ENCODE results near the gene EIF4E1B.

Gene EIF4E1B

DNA sequence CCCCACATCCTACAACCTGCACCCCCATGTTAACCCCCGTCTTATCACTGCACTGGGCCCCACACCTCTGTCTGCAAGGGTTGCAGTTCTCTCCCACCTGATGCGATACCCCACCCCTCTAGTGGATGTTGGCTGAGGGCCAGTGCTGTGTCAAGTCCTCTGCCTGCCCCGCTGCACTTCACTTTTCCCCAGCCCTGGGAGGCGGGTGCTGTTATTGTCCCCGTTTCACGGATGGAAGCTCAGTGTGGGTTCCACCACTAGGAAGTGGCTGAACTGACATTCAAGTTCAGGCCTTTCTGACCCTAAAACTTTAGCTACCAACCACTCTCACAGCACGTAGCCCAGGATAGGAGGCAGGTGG lies 3.6 kb upstream of the EIF4E1B start:
- DNase-seq (ENCODE audit: low read depth in 2 of 2) = no peak

DNA sequence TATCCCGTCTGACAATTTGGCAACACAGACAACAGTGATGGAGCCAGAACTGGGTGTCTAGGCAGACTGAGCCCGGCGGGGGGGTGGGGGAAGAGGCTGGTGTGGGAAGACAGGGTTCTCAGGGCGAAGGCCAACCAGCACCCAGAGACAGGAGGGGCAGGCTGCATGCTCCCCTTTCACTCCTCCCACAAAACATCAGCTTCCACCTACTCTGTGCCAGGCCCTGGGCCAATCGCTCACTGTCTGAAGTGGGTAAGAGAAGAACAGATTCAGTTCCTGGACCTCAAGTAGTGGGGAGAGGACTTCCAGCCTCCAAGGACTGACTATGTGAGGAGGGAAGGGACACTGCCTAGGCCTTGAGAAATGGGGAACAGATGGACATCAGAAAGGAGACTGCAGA lies 2.9 kb upstream of the EIF4E1B start:
- DNase-seq (ENCODE audit: low read depth in 2 of 2) = no peak

- DNase-seq (ENCODE audit: low read depth in 2 of 2) = no peak
Measured at GRCh38 chr5:176628406-176629228, 1.9 kb upstream of the EIF4E1B start.

GRCh38 chr5:176629317-176629852 lies 1.1 kb upstream of the EIF4E1B start:
- DNase-seq (ENCODE audit: low read depth in 2 of 2) = no peak

DNA sequence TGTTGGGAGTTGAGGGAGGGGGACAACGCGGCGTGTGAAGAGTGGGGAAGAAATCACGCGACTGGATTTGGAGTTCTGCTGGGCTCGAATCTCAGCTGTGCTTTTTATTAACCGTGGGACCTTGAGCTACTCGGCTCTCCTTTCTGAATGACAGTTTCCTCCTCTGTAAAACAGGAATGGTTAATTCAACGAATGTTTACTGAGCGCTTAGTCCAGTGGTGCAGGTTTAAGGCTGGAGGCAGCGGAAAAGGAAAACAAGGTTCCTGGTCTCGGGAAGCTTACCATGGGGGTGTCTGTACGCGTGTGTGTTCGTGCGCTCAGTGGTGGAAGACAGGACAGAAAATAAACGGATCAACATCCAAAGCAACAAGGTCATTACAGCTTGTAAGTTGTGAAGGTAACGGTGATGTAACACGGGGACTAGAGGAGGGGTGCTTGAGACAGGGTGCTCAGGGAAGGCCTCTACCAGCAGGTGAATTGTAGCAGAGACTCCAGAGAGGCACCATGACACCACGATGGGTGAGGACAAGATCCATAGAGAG lies 277 bp downstream of the EIF4E1B start:
- DNase-seq (ENCODE audit: low read depth in 2 of 2) = no peak

DNA sequence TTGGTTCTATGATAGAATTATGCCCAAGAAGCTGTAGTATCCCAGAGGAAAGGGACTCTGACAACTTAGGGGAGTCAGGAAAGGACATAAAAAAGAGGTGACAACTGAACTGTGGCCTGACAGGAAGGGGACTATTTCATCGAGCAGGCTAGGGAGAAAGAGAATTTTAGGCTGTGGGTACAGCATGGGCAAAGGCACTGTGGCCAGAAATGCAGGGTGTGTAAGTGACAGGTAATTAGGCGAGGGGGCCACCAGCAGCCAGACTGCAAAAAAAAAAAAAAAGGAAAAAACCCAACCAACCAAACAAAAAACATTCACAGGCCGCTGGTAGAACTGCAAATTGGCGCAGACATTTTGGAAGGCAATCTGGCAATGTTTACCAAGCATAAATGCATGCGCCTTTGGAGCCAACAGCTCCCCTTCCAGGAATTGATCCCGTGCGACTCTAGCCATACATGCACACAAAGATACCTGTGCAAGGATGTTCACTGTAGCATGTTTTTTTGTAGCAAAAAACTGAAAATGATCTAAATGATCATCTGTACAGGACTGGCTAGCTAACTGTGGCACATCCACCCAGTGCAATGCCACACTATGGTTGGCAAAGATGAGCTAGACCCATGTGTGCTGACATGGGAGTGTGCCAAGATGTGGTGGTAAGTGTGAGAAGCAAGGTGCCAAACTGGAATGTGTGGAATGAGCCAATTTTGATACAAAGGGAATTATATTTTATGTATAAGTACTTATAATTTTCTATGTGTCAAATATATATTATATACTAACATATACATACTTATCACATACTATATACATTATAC lies 1.1 kb downstream of the EIF4E1B start:
- DNase-seq (ENCODE audit: low read depth in 2 of 2) = no peak

DNA sequence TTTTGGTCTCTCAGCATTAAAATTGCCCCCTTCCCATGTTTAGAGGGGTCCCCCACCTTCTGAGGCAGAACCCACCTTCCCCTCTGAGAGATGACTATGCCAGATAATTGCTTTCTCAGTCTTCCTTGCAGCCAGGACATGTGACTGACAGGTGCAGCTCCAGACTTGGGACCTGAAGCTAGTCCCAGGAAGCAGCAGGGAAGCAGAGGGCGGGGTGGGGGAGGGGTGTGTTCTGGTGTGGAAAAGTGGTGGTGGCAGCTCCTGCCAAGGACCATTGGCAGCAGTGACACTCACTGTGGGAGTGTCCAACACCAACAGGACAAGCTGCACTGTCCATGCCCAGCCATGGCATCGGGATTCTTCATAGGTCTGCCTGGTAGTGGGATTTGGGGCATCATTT lies 2.3 kb downstream of the EIF4E1B start:
- DNase-seq (ENCODE audit: low read depth in 2 of 2) = no peak

- no peak for DNase-seq (ENCODE audit: low read depth in 2 of 2)
Measured at GRCh38 chr5:176633598-176633997, 3.1 kb downstream of the EIF4E1B start.

- DNase-seq (ENCODE audit: low read depth in 2 of 2) = no peak
Measured at GRCh38 chr5:176636426-176636825, 6.0 kb downstream of the EIF4E1B start.

DNA sequence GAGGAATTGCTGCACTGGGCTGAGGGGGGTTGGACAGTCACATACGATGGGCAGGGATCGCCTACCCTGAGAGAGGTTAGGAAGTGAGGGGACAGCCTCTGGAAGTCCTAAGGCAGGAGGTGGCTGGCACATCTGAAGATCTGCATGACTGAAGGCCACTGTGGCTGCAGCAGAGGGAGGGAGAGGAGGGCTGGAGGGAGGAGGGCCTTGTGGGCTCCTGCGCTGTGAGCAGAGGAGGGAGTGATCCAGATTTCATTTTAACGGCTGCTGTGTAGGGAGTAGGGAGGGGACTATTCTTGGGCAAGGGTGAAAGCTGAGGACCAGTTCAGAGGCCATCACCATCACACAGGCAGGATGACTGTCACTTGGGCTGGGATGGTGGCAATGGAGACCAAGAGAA lies 7.1 kb downstream of the EIF4E1B start:
- DNase-seq (ENCODE audit: low read depth in 2 of 2) = no peak

DNA sequence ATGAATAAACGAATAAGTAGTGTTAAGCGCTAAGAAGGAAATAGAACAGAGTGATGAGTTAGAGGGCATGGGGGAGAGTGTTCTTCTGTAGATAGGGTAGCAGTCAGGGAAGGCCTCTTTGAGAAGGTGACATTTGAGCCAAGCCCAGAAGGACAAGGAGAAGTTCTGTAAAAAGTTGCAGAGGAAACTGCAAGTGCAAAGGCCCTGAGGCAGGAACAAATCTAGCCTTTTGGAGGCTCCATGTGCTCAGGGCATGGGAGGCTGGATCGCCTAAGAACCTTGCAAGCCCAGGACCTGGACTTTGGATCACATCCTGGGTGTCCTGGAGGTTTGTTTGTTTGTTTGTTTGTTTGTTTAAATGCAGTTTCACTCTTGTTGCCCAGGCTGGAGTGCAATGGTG lies 8.0 kb downstream of the EIF4E1B start:
- no peak for DNase-seq (ENCODE audit: low read depth in 2 of 2)

GRCh38 chr5:176639208-176639607 lies 8.7 kb downstream of the EIF4E1B start:
- DNase-seq (ENCODE audit: low read depth in 2 of 2) = no peak

- DNase-seq (ENCODE audit: low read depth in 2 of 2) = no peak
Measured at GRCh38 chr5:176639981-176640380, 9.5 kb downstream of the EIF4E1B start.

DNA sequence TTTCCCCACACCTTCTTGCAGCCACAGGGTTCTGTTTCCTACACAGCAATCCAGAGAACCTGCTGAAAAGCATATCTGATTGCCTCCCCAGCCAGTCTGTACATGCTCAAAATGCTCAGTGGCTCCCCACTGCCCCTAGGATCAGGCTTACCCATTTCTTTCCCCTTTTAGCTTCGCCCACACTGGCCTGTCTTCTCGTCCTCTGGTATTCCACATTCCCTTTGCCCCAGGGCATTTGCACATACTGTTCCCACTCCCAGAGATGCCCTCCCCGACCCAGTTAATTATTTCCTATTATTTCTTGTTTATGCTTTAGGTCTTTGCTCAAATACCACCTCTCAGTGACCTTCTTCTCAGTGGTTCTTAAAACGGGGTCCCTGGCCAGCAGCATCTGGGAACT lies 10.1 kb downstream of the EIF4E1B start:
- DNase-seq (ENCODE audit: low read depth in 2 of 2) = no peak

GRCh38 chr5:176642675-176643490 lies 12.4 kb downstream of the EIF4E1B start:
- DNase-seq (ENCODE audit: low read depth in 2 of 2) = no peak

- no peak for DNase-seq (ENCODE audit: low read depth in 2 of 2)
Measured at GRCh38 chr5:176643491-176644219, 13.2 kb downstream of the EIF4E1B start.

DNA sequence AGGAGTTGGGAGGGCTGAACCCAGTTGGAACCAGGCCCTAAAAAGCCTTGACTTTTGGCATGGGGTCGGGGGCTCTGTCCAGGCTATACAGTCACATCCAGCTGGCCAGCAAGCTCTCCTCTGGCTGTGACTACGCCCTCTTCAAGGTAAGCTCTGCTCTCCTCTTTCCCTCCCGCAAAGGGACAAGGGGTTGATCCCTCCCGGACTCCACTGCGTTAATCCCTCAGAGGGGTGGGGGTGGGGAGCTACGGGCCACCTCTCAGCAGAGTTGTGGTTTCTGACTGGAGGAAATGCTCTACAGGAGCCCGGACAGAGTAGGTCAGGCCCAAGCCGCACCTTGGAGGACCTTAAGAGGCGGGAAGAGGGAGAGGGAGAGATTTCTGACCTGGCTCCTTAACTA lies 13.8 kb downstream of the EIF4E1B start:
- no peak for DNase-seq (ENCODE audit: low read depth in 2 of 2)

GRCh38 chr5:176644878-176645670 lies 14.6 kb downstream of the EIF4E1B start:
- DNase-seq (ENCODE audit: low read depth in 2 of 2) = no peak

DNA sequence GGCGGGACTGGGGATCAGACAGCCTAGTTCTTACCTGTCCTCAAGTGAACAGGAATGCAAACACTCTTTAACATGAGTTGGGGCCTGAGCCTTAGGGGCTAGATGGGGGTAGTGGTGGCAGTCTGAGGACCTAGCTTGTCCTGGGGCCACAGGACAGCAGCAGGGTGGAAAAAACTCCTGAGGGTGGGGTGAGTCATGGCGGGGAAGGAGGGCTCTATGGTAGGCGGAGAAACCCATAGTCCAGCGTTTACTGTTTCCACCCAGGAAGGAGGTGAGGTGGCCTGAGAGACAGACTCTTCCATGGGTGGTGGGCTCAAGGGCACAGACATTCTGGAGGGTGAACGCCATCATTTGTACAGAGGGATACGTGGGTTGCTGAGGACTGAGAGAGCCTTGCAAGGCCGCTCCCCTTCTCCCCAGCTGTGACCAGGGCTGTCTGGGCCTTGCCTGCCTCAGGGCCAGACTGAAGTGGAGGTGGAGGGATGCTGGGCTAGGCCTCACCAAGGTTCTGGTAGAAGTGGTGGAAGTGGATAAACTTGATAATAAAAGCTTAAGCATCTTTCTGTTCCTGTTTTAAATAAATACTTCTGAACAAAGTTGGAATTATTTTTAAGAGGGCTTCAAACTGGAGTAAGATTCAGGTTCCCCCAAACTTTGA lies 15.7 kb downstream of the EIF4E1B start:
- DNase-seq (ENCODE audit: low read depth in 2 of 2) = no peak

GRCh38 chr5:176646707-176647029 lies 16.2 kb downstream of the EIF4E1B start:
- DNase-seq (ENCODE audit: low read depth in 2 of 2) = no peak

All from stimulated activated CD8-positive, alpha-beta memory T cell treated with anti-CD3 and anti-CD28 coated beads, Interleukin-2, amount 100 ng/mL, for 1 hour (primary cell).